Neuron (in vitro differentiated cells): ENCODE results near the gene SIPA1L3.

Source experiments
- H2AFZ ChIP-seq: one replicate; pipeline ENCODE4 v1.6.1; 2013; ENCODE audit warnings: low read depth, mild to moderate bottlenecking, inconsistent platforms, low read length, moderate library complexity
- H3K27me3 ChIP-seq: one replicate; pipeline ENCODE4 v1.6.1; 2013; ENCODE audit warnings: low read length; ENCODE audit not compliant: insufficient read depth
- H3K36me3 ChIP-seq: one replicate; pipeline ENCODE4 v1.6.1; 2013; ENCODE audit warnings: low read length; ENCODE audit not compliant: insufficient read depth
- H3K4me1 ChIP-seq: one replicate; pipeline ENCODE4 v1.6.1; 2013; ENCODE audit warnings: low read length; ENCODE audit not compliant: insufficient read depth
- H3K4me3 ChIP-seq: 2 replicates; pipeline ENCODE4 v1.5.1; 2013; ENCODE audit warnings: mild to moderate bottlenecking, low read length, moderate library complexity
- H3K9me3 ChIP-seq: one replicate; pipeline ENCODE4 v1.6.1; 2013; ENCODE audit warnings: low read length

The SIPA1L3 gene

GRCh38 chr19:38082256-38083118 is 175.5 kb downstream of the SIPA1L3 start:
- Histone ChIP-seq H3K9me3 (peaks cover 6% of the 10 kb centered on the region), H3K27me3 (no peaks in the 10 kb centered on the region), H3K4me3 (no peak overlapping the region), H2AFZ (no peak overlapping the region), H3K4me1 (no peaks in the 10 kb centered on the region), H3K36me3 (peaks cover 18% of the 10 kb centered on the region)

- Histone ChIP-seq H3K9me3 (peaks cover 6% of the 10 kb centered on the region), H3K4me1 (no peaks in the 10 kb centered on the region)
These were observed 177.2 kb downstream of the SIPA1L3 start for GRCh38 chr19:38084196-38084595.

GRCh38 chr19:38089440-38089839 is 182.4 kb downstream of the SIPA1L3 start:
- H3K4me1 ChIP-seq = no peaks in the 10 kb centered on the region
- H3K27me3 ChIP-seq = no peaks in the 10 kb centered on the region
- no peaks in the 10 kb centered on the region for H3K9me3 ChIP-seq
- no peak overlapping the region for H2AFZ ChIP-seq
- no peak overlapping the region for H3K4me3 ChIP-seq
- peaks cover 18% of the 10 kb centered on the region for H3K36me3 ChIP-seq

More at GRCh38 chr19:38084196-38084595, 177.2 kb downstream of the SIPA1L3 start:
- Histone ChIP-seq H3K4me3 (no peak overlapping the region), H3K36me3 (peaks cover 26% of the 10 kb centered on the region), H2AFZ (no peak overlapping the region), H3K27me3 (no peaks in the 10 kb centered on the region)

GRCh38 chr19:38093154-38093553 is 186.1 kb downstream of the SIPA1L3 start:
- no peaks in the 10 kb centered on the region for H3K4me1 ChIP-seq
- H3K36me3 ChIP-seq = peaks cover 12% of the 10 kb centered on the region
- H3K9me3 ChIP-seq = no peaks in the 10 kb centered on the region
- no peaks in the 10 kb centered on the region for H3K27me3 ChIP-seq
- no peak overlapping the region for H3K4me3 ChIP-seq
- H2AFZ ChIP-seq = no peak overlapping the region

- Histone ChIP-seq H3K9me3 (no peaks in the 10 kb centered on the region), H3K27me3 (no peaks in the 10 kb centered on the region), H3K4me1 (no peaks in the 10 kb centered on the region), H3K4me3 (no peak overlapping the region), H2AFZ (no peak overlapping the region), H3K36me3 (peaks cover 10% of the 10 kb centered on the region)
These were observed 186.6 kb downstream of the SIPA1L3 start for GRCh38 chr19:38093587-38093986.

GRCh38 chr19:38095411-38096308 is 188.7 kb downstream of the SIPA1L3 start:
- Histone ChIP-seq H3K27me3 (no peaks in the 10 kb centered on the region), H2AFZ (no peak overlapping the region), H3K4me1 (no peaks in the 10 kb centered on the region), H3K36me3 (peaks cover 14% of the 10 kb centered on the region), H3K4me3 (no peak overlapping the region), H3K9me3 (peaks cover 12% of the 10 kb centered on the region)

GRCh38 chr19:38099966-38100365 is 193.0 kb downstream of the SIPA1L3 start:
- H3K36me3 ChIP-seq = peaks cover 36% of the 10 kb centered on the region
- H3K27me3 ChIP-seq = no peaks in the 10 kb centered on the region
- peaks cover 15% of the 10 kb centered on the region for H3K9me3 ChIP-seq
- no peak overlapping the region for H3K4me3 ChIP-seq
- H3K4me1 ChIP-seq = no peaks in the 10 kb centered on the region
- H2AFZ ChIP-seq = no peak overlapping the region

- H3K4me3 ChIP-seq = no peak overlapping the region
- H3K36me3 ChIP-seq = peaks cover 42% of the 10 kb centered on the region
These were observed 193.6 kb downstream of the SIPA1L3 start for GRCh38 chr19:38100589-38100988.

GRCh38 chr19:38101723-38102122 is 194.7 kb downstream of the SIPA1L3 start:
- Histone ChIP-seq H2AFZ (no peak overlapping the region), H3K27me3 (no peaks in the 10 kb centered on the region), H3K4me1 (no peaks in the 10 kb centered on the region), H3K36me3 (peaks cover 49% of the 10 kb centered on the region), H3K4me3 (no peak overlapping the region), H3K9me3 (peaks cover 15% of the 10 kb centered on the region)

More at GRCh38 chr19:38100589-38100988, 193.6 kb downstream of the SIPA1L3 start:
- Histone ChIP-seq H3K27me3 (no peaks in the 10 kb centered on the region), H3K4me1 (no peaks in the 10 kb centered on the region), H3K9me3 (peaks cover 15% of the 10 kb centered on the region), H2AFZ (no peak overlapping the region)

GRCh38 chr19:38105574-38105973 is 198.6 kb downstream of the SIPA1L3 start:
- Histone ChIP-seq H2AFZ (no peak overlapping the region), H3K36me3 (peaks cover 56% of the 10 kb centered on the region), H3K9me3 (peaks cover 3% of the 10 kb centered on the region), H3K4me1 (no peaks in the 10 kb centered on the region), H3K27me3 (no peaks in the 10 kb centered on the region), H3K4me3 (no peak overlapping the region)

GRCh38 chr19:38107129-38107528 is 200.1 kb downstream of the SIPA1L3 start:
- H3K4me1 ChIP-seq = no peaks in the 10 kb centered on the region
- no peak overlapping the region for H2AFZ ChIP-seq
- H3K36me3 ChIP-seq = peaks cover 50% of the 10 kb centered on the region
- H3K9me3 ChIP-seq = no peaks in the 10 kb centered on the region
- no peaks in the 10 kb centered on the region for H3K27me3 ChIP-seq
- H3K4me3 ChIP-seq = no peak overlapping the region

GRCh38 chr19:38111898-38112297 is 204.9 kb downstream of the SIPA1L3 start:
- no peak overlapping the region for H3K4me3 ChIP-seq
- H3K9me3 ChIP-seq = no peaks in the 10 kb centered on the region
- peaks cover 37% of the 10 kb centered on the region for H3K36me3 ChIP-seq
- H2AFZ ChIP-seq = no peak overlapping the region
- H3K27me3 ChIP-seq = no peaks in the 10 kb centered on the region
- no peaks in the 10 kb centered on the region for H3K4me1 ChIP-seq

- Histone ChIP-seq H3K4me3 (no peak overlapping the region), H2AFZ (no peak overlapping the region), H3K36me3 (peaks cover 35% of the 10 kb centered on the region), H3K9me3 (peaks cover 8% of the 10 kb centered on the region), H3K4me1 (no peaks in the 10 kb centered on the region), H3K27me3 (no peaks in the 10 kb centered on the region)
These were observed 207.6 kb downstream of the SIPA1L3 start for GRCh38 chr19:38114651-38115050.
